GM21825 (cell line): ENCODE data around the gene DERL2.

Experiments
- ATAC-seq: cut with Tn5 transposase; IDR thresholded peaks from one replicate; pipeline ENCODE4 v1.9.1; 2021; ENCODE audit warnings: mild to moderate bottlenecking, moderate library complexity; ENCODE audit not compliant: unreplicated experiment

The DERL2 gene

GRCh38 chr17:5502552-5502951, 16.6 kb upstream of the DERL2 start:
- ATAC-seq, result no peak

- no peak for ATAC-seq
Measured at GRCh38 chr17:5501685-5502084, 15.7 kb upstream of the DERL2 start.

- no peak for ATAC-seq
Measured at GRCh38 chr17:5500589-5501391, 14.8 kb upstream of the DERL2 start.

- no peak for ATAC-seq
Measured at GRCh38 chr17:5500247-5500588, 14.2 kb upstream of the DERL2 start.

- no peak for ATAC-seq
Measured at GRCh38 chr17:5499476-5500231, 13.7 kb upstream of the DERL2 start.

DNA sequence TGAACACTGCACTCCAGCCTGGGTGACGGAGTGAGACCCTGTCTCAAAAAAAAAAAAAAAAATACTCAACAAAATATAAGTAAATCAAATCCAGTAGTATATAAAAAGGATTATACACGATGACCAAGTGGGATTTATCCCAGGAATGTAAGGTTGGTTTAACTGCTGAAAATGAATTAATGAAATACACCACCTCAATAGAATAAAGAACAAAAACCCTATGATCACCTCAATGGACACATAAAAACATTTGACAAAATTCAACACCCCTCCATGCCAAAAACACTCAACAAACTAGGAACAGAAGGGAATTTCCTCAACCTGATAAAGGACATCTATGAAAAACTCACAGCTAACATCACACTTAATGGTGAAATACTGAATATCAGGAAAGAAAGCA, 7.0 kb upstream of the DERL2 start:
- no peak for ATAC-seq

GRCh38 chr17:5488752-5489151, 2.8 kb upstream of the DERL2 start:
- no peak for ATAC-seq

DNA sequence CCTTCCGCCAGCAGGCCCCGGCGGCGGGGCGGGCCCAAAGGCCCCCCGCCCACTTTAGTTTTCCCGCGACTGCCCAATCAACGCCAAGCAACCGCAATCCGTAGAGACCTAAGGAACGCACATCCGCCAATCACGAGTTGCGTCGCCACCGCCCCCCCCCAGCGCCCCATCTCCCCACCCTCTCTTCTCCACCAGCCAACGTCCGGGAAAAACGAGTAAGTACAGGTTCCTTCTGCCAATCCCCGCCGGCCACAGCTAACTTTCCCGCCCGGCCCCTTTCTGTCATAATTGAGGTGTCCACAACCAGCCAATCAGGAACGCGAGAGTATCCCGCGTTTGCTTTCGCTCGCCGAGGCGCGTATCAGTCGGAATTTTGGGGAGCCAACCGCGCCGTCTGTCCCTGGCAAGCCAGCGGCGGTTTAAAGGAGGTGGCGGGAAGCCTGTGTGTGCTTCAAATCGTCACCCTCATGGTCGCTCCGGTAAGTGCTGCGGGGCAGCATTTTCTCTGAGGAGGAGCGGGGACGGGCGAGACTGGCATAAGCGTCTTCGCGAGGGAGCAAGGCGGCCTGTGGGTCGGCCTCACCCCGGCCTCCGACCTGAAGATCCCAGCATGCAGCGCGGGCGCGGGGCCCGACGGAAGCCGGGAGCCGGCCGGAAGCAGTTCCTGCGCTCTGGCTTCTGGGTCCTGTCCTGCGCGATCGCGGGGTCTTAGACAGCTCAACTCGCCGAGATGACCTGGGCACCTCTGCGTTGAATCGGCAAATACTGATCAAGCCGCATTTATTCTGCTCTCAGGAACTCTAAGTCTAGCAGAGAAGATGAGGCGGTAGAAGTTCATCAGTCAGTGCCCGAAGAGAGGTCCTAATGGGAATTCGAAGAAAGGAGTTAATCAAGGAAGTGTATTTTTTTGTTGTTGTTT, 487 bp upstream of the DERL2 start, which contains the start of gene MIS12:
Gene MIS12, plus strand, starts transcription at position 361 of the 919 bp plus-strand sequence. CDS start 2,297 bp downstream, outside the sequence.
- ATAC-seq, result peak; percentile 79

DNA sequence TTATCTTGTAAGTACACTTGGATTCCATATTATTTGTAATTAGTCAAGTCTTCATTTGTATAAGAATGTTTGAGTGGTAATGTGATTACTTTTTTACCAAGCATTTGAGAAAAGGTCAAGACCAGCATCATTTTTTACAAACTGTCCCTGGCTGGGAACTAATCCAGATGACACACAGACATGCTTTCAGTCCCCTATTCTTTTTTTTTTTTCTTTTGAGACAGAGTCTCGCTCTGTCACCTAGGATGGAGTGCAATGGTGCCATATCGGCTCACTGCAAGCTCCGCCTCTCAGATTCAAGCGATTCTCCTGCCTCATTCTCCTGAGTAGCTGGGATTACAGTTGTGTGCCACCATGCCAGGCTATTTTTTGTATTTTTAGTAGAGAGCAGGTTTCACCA, 4.5 kb downstream of the DERL2 start:
- ATAC-seq, result no peak

- no peak for ATAC-seq
Measured at GRCh38 chr17:5480962-5481361, 5.0 kb downstream of the DERL2 start.

- no peak for ATAC-seq
Measured at GRCh38 chr17:5478992-5479391, 7.0 kb downstream of the DERL2 start.

DNA sequence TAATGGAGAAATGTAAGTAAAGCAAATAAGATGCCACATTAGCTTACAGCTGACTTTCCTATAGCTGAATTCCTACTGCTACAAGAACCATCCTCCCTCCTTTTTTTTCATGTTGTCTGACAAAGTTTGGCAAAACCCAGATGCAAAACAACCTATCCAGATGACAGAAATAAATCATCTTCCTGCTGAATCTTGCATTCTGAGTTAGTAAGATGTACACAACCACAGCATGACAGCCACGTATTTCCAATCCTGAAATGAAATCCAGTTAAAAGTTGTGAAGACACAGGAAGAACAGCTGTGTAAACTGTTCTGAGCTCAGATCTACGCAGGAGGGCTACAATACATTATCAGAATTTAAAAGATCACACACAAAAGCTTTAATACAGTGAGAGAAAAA, 12.1 kb downstream of the DERL2 start:
- no peak for ATAC-seq

- no peak for ATAC-seq
Measured at GRCh38 chr17:5472511-5472910, 13.5 kb downstream of the DERL2 start.

DNA sequence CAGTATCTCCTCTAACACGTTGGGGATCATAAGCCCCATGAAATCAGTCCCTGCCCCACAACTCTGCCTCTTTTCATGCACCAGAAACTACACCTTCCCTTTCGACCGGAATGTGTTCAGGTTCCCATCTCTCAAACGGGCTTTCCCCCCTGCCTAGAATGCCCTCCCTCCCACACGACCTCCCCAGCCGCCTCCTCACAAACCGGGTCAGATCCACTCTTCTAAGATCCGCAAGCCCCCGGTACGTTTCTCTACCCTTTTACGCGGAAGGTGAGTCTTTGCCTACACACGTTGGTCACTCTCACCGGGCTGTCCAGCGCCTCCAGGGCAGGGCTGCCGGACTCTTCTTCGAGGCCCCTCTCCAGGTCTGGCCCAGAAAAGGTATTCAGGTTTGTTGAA, 17.9 kb downstream of the DERL2 start:
- ATAC-seq, result peak; percentile 4

DNA sequence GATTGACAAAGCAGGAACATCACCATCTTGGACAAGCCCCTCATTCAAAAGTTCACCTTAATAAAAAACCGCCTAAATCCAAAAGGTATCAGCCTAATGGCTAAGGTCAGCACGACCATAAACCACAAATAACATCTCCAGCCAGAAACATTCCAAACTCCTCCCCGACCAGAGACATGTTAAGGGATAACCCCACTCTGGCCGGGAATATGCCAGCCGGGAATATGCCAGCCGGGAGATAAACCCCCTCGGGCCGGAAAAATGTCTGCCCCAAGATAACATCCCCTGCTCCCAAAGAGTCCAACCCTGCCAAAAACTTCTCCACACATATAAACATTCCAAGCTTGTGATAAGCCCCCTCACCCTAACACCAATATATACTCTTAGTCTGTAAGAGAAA, 18.6 kb downstream of the DERL2 start:
- no peak for ATAC-seq

DNA sequence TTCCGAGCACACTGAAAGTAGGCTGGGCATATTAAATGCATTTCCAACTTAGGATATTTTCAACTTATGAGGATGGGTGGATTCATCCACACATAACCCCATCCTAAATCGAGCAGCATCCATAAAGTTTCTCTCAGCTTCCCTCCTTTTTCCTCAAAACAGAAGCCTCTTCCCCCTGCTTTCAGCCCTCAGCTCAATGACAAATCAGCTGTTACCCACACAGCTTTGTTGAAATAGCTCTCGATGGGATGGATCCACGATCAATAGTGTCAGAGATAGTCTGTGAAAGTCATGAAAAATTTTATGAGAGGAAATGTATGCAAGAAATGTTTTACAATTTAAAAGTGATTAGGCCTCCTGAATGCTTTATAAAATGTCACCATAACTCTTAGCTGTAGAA, 19.7 kb downstream of the DERL2 start:
- ATAC-seq, result no peak

- no peak for ATAC-seq
Measured at GRCh38 chr17:5464717-5465507, 21.1 kb downstream of the DERL2 start.

GRCh38 chr17:5446786-5447185, 39.2 kb downstream of the DERL2 start:
- no peak for ATAC-seq

DNA sequence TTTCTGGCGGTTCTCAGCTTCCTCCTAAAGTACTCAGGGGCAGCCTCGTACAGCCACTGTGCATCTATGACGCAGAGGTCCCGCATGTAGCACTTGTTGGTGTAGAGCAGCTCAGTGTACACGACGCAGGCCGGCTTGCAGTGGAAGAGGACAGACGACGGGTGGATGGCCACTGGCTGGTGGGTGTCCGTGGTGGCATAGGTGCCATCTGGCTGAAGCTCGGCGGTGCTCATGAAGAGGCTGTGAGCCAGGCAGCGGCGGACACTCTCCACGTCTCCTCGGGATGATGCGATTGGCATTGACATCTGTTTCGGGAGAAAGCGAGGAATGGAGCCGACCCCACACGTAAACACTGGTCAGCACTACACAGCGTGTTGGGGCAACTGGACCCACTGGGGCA, 41.8 kb downstream of the DERL2 start:
- ATAC-seq, result no peak

DNA sequence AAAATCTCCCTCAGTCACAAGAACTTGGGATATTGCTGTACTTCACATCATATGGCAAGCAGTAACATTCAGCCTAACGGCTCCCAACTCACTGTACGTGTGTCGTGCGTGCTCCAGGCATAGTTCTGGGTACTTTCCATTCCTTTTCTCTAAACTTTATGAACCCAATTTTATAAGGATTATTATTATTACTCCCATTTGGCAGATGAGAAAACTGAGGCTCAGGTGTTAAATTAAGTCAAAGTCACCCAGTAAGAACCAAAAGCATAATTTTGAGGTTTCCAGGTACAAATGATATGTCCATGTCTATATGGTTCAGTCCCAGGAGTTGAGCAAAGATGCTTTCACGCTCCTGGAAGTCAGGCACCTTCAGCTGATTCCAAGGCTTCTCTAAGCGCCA, 42.2 kb downstream of the DERL2 start:
- ATAC-seq, result no peak

DNA sequence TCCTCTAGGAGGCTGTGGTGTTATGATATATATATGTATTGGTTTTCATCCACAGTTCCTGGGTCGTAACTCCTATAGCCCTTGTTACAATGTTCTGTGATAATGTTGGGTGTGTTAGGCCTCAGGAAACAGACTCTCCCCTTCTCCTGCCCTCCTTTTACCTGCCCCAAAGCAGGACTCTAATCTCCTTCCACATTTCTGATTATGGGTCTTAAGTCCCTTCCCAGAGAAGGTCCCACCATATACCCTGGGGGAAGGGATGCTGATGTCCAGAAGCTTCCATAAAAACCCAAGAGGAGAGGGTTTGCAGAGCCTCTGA, 46.6 kb downstream of the DERL2 start:
- ATAC-seq, result peak; percentile 1
